NCI-H748 treated with DMSO at 0.1 percent for 48 hours (cell line): ENCODE data around the gene ATP8B2.

Experiments used
- DNase-seq: peaks from one replicate; lab custom pipeline; 2025; lab: John Stamatoyannopoulos, UW

ATP8B2 gene

DNA sequence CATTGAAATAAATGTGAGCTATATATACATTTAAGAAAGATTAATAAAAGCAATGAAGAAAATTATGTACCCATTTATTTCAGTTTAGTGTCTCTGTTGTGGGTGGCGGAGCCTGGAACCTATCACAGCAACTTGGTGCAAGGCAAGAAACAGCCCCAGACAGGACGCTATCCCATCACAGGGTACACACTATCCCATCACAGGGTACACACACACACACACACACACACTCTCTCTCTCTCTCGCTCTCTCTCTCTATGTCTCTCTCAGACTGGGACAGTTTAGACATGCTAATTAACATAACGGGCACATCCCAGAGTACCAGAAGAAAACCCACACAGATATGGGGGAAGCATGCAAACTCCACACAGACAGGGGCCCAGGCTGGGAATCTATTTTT, 73.4 kb downstream of the ATP8B2 start:
- DNase-seq = no peak

DNA sequence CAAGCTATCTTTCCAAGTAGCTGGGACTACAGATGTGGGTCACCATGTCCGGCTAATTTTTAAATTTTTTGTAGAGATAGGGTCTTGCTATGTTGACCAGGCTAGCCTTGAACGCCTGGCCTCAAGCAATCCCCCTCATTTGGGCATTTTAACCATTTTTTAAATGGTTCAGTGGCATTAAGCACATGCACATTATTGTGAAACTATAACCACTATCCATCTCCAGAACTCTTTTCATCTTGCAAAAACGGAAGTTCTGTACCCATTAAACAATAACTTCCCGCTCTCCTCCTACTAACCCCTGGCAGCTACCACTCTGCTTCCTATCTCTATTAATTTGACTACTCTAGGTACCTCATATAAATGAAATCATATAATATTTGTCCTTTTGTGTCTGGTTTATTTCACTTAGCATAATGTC, 75.1 kb downstream of the ATP8B2 start:
- no peak for DNase-seq
